ENCODE data around the gene CALCOCO1.
"Not testable (repeated sequence)": the region's sequence is repeated elsewhere in the genome, so short reads cannot be mapped to it uniquely, and the experiment has no call there.

The CALCOCO1 gene

DNA sequence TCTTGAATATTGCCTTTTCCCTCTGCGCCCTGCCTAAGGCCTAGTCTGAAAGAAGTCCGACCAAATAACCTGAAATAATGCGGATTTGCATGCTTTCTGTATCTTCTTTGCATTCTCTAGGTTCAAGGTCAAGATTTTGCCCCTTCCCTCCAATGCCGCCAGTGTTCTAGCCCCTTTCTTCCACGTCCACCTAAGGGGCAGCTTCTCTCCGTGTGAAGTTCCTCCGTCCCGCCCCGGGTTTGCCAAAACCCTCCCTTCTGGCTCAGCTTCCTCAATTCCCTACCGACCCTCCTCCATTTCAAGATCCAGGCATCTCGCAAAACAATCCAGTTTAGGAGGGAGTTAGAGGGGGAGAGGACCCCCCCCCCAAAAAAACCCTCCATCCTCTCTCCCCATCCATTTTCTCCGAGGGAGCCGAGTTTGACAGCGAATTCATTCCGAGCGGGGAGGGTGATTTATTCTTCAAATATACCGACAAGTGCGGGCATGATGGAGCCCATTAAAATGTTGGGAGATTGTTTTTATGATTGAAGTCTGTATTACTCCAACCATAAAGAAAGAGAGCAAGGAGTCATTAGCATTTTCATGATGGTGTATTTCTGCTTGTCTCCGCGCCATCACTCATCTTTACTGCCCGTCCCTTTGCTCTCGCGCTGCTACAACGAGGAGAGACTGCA lies 30.5 kb downstream of the CALCOCO1 start:
- DNase-seq (ENCODE audit: low read depth): no peak

DNA sequence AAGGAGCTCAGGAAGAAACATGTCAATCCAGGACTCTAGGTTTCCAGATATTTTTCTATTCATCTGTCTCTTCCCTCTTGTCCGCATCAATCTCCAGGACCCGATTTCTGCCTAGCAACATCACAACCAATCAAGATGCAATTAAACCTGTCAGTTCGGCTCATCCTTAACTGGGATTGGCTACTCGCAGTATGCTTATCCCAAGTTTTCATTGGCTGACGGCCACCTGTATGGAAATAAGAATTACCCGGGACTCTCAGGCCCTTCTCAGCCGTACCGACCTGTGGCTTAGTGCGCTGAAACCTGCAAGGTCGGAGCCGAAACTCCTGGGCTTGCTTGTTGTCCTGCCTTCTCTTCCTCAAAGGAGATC lies 31.0 kb downstream of the CALCOCO1 start:
- DNase-seq (ENCODE audit: low read depth): peak; percentile 67

DNA sequence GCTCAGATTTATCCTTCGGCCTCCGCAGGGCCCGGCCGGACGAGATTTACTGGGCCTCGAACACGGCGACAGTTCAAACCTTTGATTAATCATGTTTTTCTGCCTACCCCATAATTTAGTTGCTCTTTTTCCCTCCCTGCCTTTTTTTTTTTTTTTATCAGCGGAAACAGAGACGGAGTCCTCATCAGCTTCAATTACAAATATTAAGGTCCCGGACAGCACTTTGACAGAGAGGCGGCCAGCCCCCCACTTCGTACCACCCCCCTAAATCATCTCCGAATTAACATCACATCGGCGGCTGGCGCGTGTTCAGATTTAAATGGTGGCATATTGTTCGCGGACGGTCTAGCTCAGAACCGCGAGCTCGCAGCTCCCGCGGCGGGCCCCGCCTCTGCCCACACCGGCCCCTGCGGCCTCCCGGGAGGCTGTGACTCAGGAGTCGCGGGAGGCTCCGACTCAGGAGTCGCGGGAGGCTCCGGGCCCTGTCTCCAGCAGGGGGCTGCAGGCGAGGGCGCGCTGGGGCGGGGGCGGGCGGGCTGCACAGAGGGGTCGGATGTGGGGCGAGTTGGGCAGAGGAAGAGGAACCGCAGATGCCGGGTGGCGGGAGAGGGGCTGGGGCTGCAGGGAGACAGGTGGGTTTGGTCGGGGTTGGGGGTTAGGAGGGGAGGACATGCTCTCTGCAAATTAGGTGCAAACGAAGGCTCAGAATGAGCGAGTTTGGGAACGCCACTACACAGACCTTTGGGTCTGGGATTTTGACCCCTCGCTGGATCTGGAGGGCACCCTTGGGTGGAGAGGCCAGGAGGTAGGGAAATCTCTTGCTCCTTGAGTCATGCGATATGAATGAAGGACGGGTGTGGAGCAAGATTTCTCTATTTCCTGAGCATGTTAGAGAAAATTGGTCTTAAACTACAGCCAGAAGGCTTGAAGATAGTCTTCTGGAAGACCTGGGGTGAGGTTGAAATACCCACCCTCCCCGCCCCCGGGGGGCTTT lies 31.8 kb downstream of the CALCOCO1 start:
- DNase-seq (ENCODE audit: low read depth): no peak

DNA sequence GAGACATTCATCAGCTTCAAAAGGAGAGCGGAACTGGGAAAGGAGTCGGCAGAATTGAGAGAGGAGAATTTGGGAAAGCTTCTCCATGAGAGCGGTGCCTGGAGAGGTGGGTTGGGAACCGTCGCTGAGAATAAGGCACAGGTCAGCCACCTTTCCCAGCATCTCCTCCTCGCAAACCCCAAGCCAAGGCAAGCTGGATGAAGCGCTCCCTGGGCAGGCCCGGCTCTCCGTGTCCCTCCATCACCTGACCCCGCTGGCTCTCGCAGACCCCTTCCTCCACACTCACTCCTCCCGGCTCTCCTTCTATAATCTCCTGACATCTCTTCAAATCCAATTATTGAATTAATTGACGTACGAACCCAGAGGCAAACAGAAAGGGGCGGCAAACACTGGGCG lies 32.5 kb downstream of the CALCOCO1 start:
- DNase-seq (ENCODE audit: low read depth): no peak

DNA sequence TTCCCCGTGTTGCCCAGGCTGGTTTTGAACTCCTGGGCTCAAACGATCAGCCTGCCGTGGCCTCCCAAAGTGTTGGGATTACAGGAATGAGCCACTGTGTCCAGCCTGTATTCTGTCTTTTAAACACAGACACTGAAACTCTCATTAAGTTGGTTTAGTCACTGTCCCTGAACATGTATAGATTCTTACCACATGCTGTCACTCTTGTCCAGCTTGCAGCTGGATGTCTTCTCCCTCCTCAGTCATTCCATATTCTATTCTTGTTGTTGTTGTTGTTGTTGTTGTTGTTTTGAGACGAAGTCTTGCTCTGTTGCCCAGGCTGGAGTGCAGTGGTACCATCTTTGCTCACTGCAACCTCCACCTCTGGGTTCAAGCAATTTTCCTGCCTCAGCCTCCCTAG lies 39.1 kb downstream of the CALCOCO1 start:
- DNase-seq (ENCODE audit: low read depth): no peak

DNA sequence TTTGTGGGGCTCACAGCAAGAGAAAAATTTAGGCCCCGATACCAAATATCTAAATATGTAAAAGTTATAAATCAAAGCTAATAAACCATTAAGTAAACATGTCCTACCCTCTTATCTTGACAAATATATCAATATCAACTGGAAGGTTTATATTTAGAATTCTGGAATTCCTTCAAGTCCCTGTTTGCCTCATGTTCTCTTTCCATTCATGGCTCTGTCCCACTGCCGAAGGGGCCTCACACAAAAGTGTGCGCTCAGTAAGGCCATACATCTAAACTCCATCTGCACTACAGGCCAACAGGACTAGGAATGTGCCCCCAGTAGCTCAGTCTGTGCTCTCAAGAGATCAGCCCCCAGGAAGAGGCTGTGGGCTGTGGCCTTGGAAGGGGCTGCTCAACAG lies 40.8 kb downstream of the CALCOCO1 start:
- no peak for DNase-seq (ENCODE audit: low read depth)

DNA sequence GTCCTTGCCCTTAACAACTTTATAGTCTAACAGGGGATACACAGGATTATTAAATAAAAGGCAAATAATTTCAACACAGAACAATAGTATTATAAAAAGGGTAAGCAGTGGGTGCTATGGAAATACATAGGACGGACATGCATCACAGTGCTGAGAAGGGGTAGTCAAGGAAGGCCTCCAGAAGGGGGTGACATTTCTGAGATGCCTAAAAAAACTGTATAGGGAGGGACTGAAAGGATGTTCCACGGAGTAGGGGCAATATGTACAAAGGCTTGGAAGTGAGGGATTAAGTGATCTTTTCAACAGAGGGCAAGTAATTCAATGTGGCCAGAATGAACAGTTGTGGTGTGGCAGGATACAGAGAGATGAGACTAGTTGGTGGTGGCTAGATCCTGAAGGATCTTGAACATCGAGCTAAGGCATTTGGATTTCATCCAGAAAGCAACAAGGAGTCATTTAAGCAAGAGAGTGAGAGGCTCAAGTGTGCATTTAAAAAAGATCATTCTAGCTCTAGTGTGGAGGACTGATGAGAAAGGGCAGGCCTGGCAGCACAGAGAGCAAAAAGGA lies 42.5 kb downstream of the CALCOCO1 start:
- no peak for DNase-seq (ENCODE audit: low read depth)

DNA sequence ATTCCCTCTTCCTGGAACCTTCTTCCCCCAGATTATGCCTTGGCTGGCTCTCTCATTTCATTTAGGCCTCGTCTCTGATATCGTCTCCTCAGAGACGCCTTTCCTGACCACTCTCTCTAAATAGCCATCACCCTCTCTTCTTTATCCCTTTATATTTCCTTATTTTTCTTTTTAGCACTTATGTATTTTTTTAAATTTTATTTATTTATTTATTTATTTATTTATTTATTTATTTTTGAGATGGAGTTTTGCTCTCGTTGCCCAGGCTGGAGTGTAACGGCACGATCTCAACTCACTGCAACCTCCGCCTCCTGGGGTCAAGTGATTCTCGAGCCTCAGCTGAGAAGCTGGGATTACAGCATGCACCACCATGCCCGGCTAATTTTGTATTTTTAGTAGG lies 43.3 kb downstream of the CALCOCO1 start:
- no peak for DNase-seq (ENCODE audit: low read depth)

DNA sequence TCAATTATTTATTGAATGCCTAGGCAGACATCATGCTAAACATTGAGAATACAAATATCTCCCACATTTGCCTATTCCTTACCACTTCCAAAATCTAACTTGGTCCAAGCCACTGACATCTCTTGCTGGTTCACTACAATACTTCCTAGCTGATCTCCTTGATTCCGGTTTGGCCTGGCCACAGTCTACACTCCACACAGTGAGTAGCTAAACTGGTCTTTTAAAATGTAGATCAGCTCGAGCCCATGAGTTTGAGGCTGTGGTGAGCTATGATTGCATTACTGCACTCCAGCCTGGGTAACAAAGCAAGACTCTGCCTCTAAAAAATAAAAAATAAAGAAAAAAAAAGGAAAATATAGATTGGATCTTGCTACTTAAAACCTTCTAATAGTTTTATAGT lies 43.8 kb downstream of the CALCOCO1 start:
- DNase-seq (ENCODE audit: low read depth): no peak

DNA sequence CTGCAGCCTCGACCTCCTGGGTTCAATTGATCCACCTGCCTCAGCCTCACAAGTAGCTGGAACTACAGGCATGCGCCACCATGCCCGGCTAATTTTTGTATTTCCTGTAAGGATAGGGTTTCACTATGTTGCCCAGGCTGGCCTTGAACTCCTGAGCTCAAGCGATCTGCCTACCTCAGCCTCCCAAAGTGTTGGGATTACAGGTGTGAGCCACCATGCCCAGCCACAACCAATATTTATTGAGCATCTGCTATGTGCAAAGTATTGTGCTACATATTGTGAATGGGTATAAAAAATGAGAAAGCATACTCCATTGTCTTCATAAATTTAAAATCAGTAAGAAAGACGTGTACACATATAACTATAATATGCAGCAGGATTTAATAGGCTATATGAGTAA lies 47.2 kb downstream of the CALCOCO1 start:
- DNase-seq (ENCODE audit: low read depth): not testable (repeated sequence)

DNA sequence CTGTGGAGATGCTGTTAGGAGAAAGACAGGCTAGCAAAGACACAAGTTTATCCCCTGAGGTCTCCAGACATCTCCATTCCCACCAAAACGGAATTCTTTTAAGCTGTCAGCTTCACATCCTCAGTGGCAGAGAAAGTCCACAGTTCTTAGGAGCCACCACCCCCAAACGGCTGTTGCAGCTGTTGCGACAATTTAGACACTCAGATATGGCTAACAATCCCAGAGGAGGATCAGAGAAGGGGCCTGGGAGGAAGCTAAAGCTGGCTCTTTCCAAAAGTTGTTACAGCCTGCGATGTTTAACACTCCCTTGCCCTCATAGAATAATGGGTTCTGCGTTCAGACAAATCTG lies 49.5 kb downstream of the CALCOCO1 start:
- DNase-seq (ENCODE audit: low read depth): no peak

DNA sequence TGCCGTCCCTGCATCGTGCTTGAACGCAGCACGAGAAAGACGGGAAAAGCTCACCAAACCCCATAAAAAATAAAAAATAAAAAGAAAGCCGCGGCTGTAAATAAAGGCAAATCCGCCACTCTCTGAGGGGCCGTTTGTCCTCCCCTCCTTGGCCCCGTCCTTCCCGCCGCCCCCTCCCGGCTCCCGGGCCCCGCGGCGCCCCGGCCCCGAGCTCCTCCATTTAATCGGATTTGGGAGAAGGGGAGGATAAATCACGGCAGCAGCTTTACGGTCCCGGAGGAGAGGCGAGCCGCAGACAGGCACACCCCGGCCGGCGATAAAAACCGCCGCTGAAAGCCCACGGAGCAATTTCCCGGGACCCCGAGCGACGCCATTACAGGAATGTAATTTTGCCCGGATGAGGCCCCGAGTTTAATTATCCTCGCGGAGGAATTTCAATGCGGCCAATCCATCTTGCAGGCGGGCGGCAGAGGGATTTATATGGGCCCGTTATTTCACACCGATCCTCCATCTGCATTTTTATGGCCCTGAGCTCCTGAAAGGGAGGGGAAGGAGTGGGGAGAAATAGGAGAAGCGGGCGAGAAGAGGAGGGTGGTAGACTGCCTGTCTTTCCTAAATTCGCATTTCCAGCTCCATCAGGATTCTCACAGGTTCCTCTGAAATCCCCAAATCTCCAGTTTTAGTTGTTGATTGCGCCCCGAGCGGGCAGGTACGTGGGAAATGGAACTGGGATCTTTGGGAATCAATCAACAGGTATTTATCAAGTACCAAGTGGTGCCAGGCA lies 50.0 kb downstream of the CALCOCO1 start:
- DNase-seq (ENCODE audit: low read depth): no peak

DNA sequence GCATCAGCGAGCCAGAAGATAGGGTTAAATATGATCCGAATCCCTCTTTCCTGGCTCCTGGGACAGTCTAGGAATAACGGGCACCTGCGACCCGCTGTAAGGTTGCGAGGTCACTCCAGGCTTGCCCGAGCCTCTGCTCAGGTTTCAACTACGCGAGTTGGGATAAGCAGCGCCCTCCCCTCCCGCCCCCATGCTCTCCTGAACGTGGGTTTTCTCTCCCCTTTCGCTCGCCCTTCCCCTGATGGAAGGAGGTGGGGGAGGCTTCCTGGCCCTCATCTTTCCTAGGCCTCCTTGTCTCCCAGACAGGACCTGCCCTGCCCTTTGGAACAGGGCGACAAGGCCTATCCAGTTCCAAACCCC lies 50.6 kb downstream of the CALCOCO1 start:
- DNase-seq (ENCODE audit: low read depth): no peak

DNA sequence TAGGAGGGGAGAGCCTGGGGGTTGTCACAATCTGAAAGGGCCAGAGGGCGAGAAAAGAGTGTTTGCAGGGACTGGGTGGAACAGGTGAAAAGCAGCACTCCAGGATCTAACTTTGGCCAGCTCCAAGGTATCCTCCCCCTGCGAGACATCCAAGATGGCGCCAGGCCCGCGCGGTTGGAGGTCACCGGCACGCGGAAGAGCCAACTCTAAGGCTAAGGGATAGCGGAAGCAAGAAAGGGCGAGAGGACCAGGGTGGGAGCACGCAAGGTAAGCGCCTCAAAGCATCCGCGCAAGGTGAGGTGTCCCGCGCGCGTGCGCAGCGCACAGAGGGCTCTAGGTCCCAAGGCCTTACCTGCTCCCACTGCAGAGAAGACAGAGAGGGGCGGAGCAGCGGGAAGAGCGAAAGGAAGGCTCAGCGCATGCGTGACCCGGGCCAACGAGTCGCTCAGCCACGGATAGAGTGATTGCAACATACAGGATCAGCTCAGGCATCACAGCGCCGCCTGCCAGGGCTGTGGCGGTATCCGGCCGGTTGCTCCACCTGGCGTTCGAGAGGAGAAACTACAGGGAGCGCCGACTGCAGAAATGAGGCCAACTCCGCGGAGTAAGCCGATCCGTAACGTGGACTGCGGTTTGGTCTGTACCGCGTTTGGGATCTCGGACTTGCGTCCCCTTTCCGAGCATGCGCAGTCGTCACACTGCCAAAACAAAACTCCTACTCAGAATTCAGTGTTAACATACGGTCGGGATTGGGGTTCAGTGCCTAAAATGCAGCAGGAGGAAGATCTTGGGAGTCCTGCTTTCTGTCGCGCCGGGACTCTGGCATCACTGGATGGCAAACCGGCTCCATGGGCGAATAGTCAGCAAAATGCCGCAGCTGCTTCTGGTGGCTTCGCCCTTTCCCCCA lies 51.3 kb downstream of the CALCOCO1 start, which contains the start of gene ATP5MC2:
ATP5MC2 (minus strand) TSS at position 383 of the 907 bp plus-strand sequence. CDS start 3,469 bp downstream, outside the sequence.
- DNase-seq (ENCODE audit: low read depth): peak; percentile 89

DNA sequence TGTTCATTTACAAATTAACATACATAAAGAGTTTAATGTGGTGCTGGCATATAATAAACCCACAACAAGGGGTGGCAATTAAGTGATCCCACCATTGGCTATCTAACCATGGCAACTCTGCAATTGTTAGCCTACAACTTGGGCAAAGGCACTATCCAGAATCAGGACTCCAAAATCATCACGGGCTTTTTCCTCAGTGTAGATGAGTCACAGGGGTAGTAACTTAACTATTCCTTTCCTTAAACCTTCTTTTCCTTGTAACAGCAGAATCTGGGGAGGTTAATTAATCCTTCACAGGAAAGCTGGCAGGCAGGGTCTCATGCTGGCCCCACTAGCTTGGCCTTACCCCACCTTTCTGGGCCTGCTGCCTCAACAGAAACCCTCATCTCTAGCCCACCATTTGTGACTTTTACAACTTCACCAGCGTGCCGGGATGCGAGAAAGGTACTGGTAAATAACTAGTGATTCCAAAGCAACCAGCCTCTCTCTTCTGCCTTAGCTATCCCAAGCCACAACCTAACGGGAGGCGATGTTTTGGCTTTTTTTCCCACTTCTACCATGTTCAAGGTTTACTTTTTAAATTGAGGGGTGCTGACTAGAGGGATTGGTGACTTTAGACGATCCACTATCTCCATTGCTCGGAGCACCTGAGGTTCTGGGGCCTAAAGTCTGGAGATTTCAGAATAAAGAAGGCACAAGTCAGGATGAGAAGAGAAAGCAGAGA lies 52.1 kb downstream of the CALCOCO1 start:
- no peak for DNase-seq (ENCODE audit: low read depth)

DNA sequence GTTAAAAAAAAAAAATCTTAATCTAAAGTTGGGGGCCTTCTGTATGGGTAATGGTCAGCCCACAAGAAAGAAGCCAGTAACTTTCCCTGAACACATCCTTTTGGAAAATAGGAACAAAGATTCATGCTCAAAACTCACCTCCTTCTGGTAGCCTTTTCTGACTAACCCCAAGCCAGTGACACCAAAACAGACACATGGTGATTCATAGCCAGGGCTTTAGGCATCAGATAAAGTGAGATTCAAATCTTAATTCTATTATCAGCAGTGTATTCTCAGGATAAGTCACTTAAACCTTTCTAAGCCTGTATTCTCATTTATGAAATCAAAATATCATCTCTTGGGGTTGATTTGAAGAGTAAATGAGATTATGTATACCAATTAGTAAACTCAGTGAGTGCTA lies 56.3 kb downstream of the CALCOCO1 start:
- no peak for DNase-seq (ENCODE audit: low read depth)

DNA sequence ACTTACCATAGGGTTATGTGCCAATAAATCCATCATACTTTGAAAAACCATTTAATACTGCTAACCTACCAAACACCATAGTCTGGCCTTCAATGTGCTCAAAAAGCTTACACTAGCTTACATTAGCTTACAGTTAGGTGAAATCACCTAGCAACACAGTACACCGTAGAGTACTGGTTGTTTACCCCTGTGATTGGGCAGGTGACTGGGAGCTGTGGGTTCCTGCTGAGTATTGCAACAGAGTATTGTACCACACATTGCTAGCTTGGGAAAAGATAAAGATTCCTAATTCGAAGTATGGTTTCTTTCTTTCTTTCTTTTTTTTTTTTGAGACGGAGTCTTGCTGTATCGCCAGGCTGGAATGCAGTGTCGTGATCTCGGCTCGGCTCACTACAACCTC lies 56.9 kb downstream of the CALCOCO1 start:
- no peak for DNase-seq (ENCODE audit: low read depth)

DNA sequence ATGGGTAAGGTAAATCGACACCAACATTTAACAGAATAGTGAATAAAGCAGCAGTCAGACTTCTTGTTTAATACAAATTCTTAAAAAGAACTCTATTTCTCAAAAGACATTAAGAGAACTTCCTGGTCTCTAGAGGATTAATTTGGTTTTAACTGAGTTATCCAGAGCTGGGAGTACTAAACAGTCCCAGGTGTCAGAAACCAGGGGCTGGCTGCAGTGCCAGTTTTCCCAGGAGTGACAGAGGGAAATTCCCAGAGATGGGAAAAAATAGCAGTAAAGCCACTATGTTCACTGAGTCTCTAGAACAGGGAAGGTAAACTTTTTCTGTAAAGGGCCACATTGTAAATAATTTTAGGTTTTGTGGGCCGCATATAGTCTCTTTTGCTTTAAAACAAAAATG lies 60.2 kb downstream of the CALCOCO1 start:
- DNase-seq (ENCODE audit: low read depth): no peak

DNA sequence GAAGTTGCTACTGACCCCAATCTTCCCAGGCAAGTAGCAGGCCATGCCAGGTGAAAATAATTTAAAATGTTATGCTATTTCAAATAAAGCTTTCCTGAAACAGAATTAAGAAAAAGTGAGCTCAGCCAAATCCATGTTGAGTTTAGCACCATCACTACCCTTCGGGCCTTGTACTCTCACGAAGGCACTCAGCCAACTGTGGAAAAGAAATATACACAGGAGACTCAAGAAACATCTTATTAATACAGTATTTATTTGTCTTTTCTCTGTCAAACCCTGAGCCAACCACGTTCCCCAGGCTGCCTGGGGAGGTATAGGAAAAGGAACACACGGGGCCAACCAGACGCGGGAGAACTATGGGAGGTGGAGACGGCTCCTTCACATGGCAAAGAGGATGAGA lies 62.3 kb downstream of the CALCOCO1 start:
- no peak for DNase-seq (ENCODE audit: low read depth)

DNA sequence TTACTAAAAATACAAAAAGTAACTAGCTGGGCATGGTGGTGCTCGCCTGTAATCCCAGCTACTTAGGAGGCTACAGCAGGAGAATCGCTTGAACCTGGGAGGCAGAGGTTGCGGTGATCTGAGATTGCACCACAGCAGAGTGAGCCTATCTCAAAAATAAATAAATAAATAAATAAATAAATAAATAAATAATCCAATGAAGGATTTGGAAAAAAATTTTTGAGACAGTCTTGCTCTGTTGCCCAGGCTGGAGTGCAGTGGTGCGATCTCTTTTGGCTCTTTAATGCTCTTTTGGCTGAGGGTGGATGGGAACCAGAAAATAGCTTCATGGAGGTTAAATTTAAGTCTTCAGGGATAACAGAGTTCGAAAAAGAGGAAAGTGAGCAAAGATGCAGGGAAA lies 63.1 kb downstream of the CALCOCO1 start:
- no peak for DNase-seq (ENCODE audit: low read depth)

DNA sequence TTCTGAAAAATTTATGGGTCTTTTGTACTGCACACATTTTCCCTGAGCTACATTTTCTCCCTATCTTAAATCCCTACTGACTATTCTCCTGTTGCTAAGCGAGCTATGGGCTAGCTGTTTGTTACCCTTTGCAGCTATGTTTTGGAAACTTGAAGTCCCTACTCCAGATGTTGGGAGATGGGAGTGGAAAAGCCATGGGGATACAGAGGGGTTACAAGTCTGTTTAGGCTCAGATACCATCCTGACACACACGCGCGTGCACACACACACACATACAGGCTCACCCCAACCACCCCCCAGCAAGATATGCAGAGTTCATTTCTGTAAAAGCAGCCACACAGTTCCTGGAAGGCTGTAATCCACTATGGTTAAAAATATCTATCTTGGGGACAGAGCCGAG lies 67.2 kb downstream of the CALCOCO1 start:
- no peak for DNase-seq (ENCODE audit: low read depth)

Measured in non-pigmented ciliary epithelial cell (primary cell).